Nephron progenitor cell (in vitro differentiated cells): ENCODE results near the gene KIF16B.

Experiments used
- DNase-seq: peaks from one replicate; pipeline ENCODE4 v3.0.0; 2021
- H3K27ac Mint-ChIP-seq: 2 replicates; pipeline ENCODE4 v1.8.0; 2021; ENCODE audit warnings: mild to moderate bottlenecking, moderate library complexity, mixed read lengths
- H3K27me3 Mint-ChIP-seq: 2 replicates; pipeline ENCODE4 v1.8.0; 2021; ENCODE audit warnings: mild to moderate bottlenecking, low read depth, mixed read lengths; ENCODE audit not compliant: poor library complexity
- H3K36me3 Mint-ChIP-seq: 2 replicates; pipeline ENCODE4 v1.8.0; 2021; ENCODE audit warnings: low read depth, mixed read lengths
- H3K4me1 Mint-ChIP-seq: 2 replicates; pipeline ENCODE4 v1.8.0; 2021; ENCODE audit warnings: mixed read lengths
- H3K4me3 Mint-ChIP-seq: 2 replicates; pipeline ENCODE4 v1.8.0; 2021; ENCODE audit warnings: mild to moderate bottlenecking, moderate library complexity, mixed read lengths
- H3K9me3 Mint-ChIP-seq: 2 replicates; pipeline ENCODE4 v1.8.0; 2021; ENCODE audit warnings: mild to moderate bottlenecking, moderate library complexity, mixed read lengths
- TF ChIP-seq, protein P1 (sequence below): fragments of 200-600 bp; sonication (generic); IDR thresholded peaks from 2 replicates; pipeline ENCODE4 v1.5.0; 2021; ENCODE audit warnings: antibody characterized with exemption

KIF16B gene

GRCh38 chr20:16408981-16409380 is 164.3 kb downstream of the KIF16B start:
- DNase-seq: no peak

GRCh38 chr20:16407251-16408067 is 165.8 kb downstream of the KIF16B start:
- H3K4me3 Mint-ChIP-seq: no peak overlapping the region
- H3K9me3 Mint-ChIP-seq: peaks cover 12% of the 10 kb centered on the region
- no peak overlapping the region for H3K27ac Mint-ChIP-seq
- DNase-seq: no peak
- peaks cover 5% of the 10 kb centered on the region for H3K27me3 Mint-ChIP-seq
- no peaks in the 10 kb centered on the region for H3K4me1 Mint-ChIP-seq
- TF ChIP-seq, protein P1, sequence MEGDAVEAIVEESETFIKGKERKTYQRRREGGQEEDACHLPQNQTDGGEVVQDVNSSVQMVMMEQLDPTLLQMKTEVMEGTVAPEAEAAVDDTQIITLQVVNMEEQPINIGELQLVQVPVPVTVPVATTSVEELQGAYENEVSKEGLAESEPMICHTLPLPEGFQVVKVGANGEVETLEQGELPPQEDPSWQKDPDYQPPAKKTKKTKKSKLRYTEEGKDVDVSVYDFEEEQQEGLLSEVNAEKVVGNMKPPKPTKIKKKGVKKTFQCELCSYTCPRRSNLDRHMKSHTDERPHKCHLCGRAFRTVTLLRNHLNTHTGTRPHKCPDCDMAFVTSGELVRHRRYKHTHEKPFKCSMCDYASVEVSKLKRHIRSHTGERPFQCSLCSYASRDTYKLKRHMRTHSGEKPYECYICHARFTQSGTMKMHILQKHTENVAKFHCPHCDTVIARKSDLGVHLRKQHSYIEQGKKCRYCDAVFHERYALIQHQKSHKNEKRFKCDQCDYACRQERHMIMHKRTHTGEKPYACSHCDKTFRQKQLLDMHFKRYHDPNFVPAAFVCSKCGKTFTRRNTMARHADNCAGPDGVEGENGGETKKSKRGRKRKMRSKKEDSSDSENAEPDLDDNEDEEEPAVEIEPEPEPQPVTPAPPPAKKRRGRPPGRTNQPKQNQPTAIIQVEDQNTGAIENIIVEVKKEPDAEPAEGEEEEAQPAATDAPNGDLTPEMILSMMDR: no peak
- peaks cover 46% of the 10 kb centered on the region for H3K36me3 Mint-ChIP-seq

More at GRCh38 chr20:16408981-16409380, 164.3 kb downstream of the KIF16B start:
- Mint-ChIP-seq H3K27me3 (peaks cover 5% of the 10 kb centered on the region), H3K4me1 (no peaks in the 10 kb centered on the region), H3K4me3 (no peak overlapping the region), H3K9me3 (peaks cover 12% of the 10 kb centered on the region), H3K36me3 (peaks cover 42% of the 10 kb centered on the region), H3K27ac (no peak overlapping the region)
- TF ChIP-seq, protein P1: no peak

GRCh38 chr20:16405254-16405653 is 168.0 kb downstream of the KIF16B start:
- Mint-ChIP-seq H3K9me3 (no peaks in the 10 kb centered on the region), H3K4me3 (no peak overlapping the region), H3K27me3 (peaks cover 5% of the 10 kb centered on the region), H3K36me3 (peaks cover 34% of the 10 kb centered on the region), H3K27ac (no peak overlapping the region), H3K4me1 (no peaks in the 10 kb centered on the region)
- DNase-seq: no peak
- TF ChIP-seq, protein P1: no peak

- TF ChIP-seq, protein P1: no peak
- H3K27me3 Mint-ChIP-seq: peaks cover 5% of the 10 kb centered on the region
- H3K4me1 Mint-ChIP-seq: no peaks in the 10 kb centered on the region
- H3K4me3 Mint-ChIP-seq: no peak overlapping the region
- H3K9me3 Mint-ChIP-seq: no peaks in the 10 kb centered on the region
- peaks cover 38% of the 10 kb centered on the region for H3K36me3 Mint-ChIP-seq
- no peak for DNase-seq
- no peak overlapping the region for H3K27ac Mint-ChIP-seq
Measured at GRCh38 chr20:16404640-16405039, 168.6 kb downstream of the KIF16B start.

- H3K36me3 Mint-ChIP-seq: peaks cover 38% of the 10 kb centered on the region
- no peaks in the 10 kb centered on the region for H3K9me3 Mint-ChIP-seq
- H3K4me1 Mint-ChIP-seq: no peaks in the 10 kb centered on the region
- H3K27ac Mint-ChIP-seq: no peak overlapping the region
- no peak for DNase-seq
- H3K4me3 Mint-ChIP-seq: no peak overlapping the region
- peaks cover 5% of the 10 kb centered on the region for H3K27me3 Mint-ChIP-seq
- TF ChIP-seq, protein P1: no peak
Measured at GRCh38 chr20:16404171-16404570, 169.1 kb downstream of the KIF16B start.

DNA sequence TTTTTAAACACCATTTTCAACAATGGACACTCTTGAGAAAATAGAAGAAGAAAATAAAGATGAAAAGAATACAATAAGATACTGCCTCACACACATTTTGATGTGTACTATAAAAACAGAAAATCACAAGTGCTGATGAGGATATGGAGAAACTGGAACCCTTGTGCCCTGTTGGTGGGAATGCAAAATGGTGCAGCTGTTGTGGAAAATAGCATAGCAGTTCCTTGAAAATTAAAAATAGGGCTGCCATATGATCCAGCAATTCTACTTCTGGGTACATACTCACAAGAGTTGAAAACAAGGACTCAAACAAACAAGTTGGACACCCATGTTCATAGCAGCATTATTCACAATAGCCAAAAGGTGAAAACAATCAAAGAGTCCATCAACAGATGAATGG is 173.0 kb downstream of the KIF16B start:
- Mint-ChIP-seq H3K27ac (no peak overlapping the region), H3K9me3 (no peaks in the 10 kb centered on the region), H3K27me3 (peaks cover 2% of the 10 kb centered on the region), H3K36me3 (peaks cover 37% of the 10 kb centered on the region), H3K4me1 (no peaks in the 10 kb centered on the region), H3K4me3 (no peak overlapping the region)
- TF ChIP-seq, protein P1: no peak
- DNase-seq: no peak
